GM10266 (cell line): ENCODE measurements around the gene GMIP.

Source experiments
- DNase-seq: peaks from one replicate; pipeline ENCODE4 v3.0.0; 2012; ENCODE audit errors: extremely low spot score
- CTCF ChIP-seq: IDR thresholded peaks from 2 replicates; pipeline ENCODE4 v1.5.1; 2012; ENCODE audit warnings: mild to moderate bottlenecking, low read depth; ENCODE audit not compliant: control insufficient read depth, insufficient read depth; ENCODE audit errors: missing control alignments

GMIP gene

GRCh38 chr19:19631346-19631745 lies 12.1 kb downstream of the GMIP start:
- no peak for DNase-seq
- TF ChIP-seq CTCF = no peak

GRCh38 chr19:19630426-19630825 lies 13.0 kb downstream of the GMIP start:
- no peak for TF ChIP-seq CTCF
- DNase-seq = no peak

- DNase-seq = no peak
- TF ChIP-seq CTCF = no peak
Observed at GRCh38 chr19:19630062-19630414, 13.4 kb downstream of the GMIP start.

GRCh38 chr19:19628501-19629134 lies 14.8 kb downstream of the GMIP start:
- no peak for TF ChIP-seq CTCF
- no peak for DNase-seq

GRCh38 chr19:19627621-19628500 lies 15.6 kb downstream of the GMIP start, which contains the start of gene LPAR2:
Gene LPAR2 (minus strand): TSS chr19:19628220. CDS start chr19:19627275, 945 bp downstream.
- peak; percentile 97 for DNase-seq
- TF ChIP-seq CTCF = no peak

- no peak for TF ChIP-seq CTCF
- DNase-seq = no peak
Observed at GRCh38 chr19:19626516-19627472, 16.7 kb downstream of the GMIP start.
